HepG2 (cell line): ENCODE results near the gene TEAD1. TPM values are rescaled to one million over a fixed set of nuclear protein-coding genes. Genes with fewer than 3 reads are reported as not detected.

Source experiments
- ATAC-seq: fragments of 200-7000 bp; cut with Tn5 transposase; 3 replicates; pipeline ENCODE4 v1.9.1; 2020; ENCODE audit warnings: mild to moderate bottlenecking, moderate library complexity
- BruUV-seq: library from RNA; stranded (reverse); fragments of 400-500 nt; replicated peaks from 2 replicates; lab custom pipeline; 2021; lab: Mats Ljungman, UMichigan
- CTCF ChIA-PET: fragments of 300-600 bp; formaldehyde crosslinking; extraction: SDS; loops from one replicate; lab custom pipeline; 2021; ENCODE audit warnings: low total read pairs, inconsistent platforms, low intra/inter-chr PET ratio; lab: Yijun Ruan, JAX
- POLR2A ChIA-PET: fragments of 350-600 bp; sonication (Branson Sonifier 250); formaldehyde crosslinking; loops from one replicate; lab custom pipeline; 2020; ENCODE audit warnings: antibody characterized with exemption, inconsistent platforms; lab: Yijun Ruan, JAX
- DNase-seq: peaks from one replicate; pipeline ENCODE4 v3.0.0-alpha.2; 2015; ENCODE audit warnings: low spot score
- FAIRE-seq: peaks from 3 replicates; lab custom pipeline; 2011; peaks lifted over from hg19 to GRCh38; lab: Jason Lieb, UNC
- H2AFZ ChIP-seq: one replicate; pipeline ENCODE4 v1.6.1; 2011; ENCODE audit warnings: low read length, inconsistent platforms
- H3K27ac ChIP-seq: fragments of 300-600 bp; 3 replicates; pipeline ENCODE4 v1.8.0; 2011; ENCODE audit warnings: mixed run types, mild to moderate bottlenecking, mixed read lengths, low read length, inconsistent platforms; ENCODE audit not compliant: insufficient read depth; ENCODE audit errors: extremely low read length
- H3K27me3 ChIP-seq, 2 experiments: fragments of 200-600 bp in 1 of 2; 2 replicates in 1 of 2; 3 replicates in 1 of 2; pipeline versions ENCODE4 v1.6.0 to v1.8.0; 2011; ENCODE audit warnings: low read length in 2 of 2, mild to moderate bottlenecking in 2 of 2, moderate library complexity in 2 of 2, inconsistent platforms in 1 of 2; ENCODE audit not compliant: insufficient read depth in 2 of 2, control insufficient read depth in 1 of 2
- H3K36me3 ChIP-seq, 2 experiments: fragments of 200-600 bp in 1 of 2; replicated peaks in 1 of 2; 2 replicates in 1 of 2; 3 replicates in 1 of 2; pipeline versions ENCODE4 v1.5.1 to v1.8.0; 2011; ENCODE audit warnings: low read length in 2 of 2, inconsistent platforms in 1 of 2; ENCODE audit not compliant: insufficient read depth in 2 of 2, control insufficient read depth in 1 of 2
- H3K4me1 ChIP-seq: 2 replicates; pipeline ENCODE4 v1.5.1; 2012; ENCODE audit warnings: low read length, inconsistent platforms; ENCODE audit not compliant: insufficient read depth
- H3K4me2 ChIP-seq: 2 replicates; pipeline ENCODE4 v1.6.0; 2011; ENCODE audit warnings: low read depth, low read length, inconsistent platforms
- H3K4me3 ChIP-seq, 3 experiments: fragments of 200-600 bp in 1 of 3; sonication (generic), shearing (Covaris generic) in 1 of 3; replicated peaks in 1 of 3; 2 replicates each; pipeline ENCODE4 v1.5.1; 2011 to 2016; ENCODE audit warnings: low read length in 3 of 3, inconsistent platforms in 2 of 3, low read depth in 2 of 3, mild to moderate bottlenecking in 2 of 3, control low read depth in 1 of 3, mixed read lengths in 1 of 3; ENCODE audit not compliant: insufficient read depth in 1 of 3
- H3K79me2 ChIP-seq: one replicate; pipeline ENCODE4 v1.6.1; 2011; ENCODE audit warnings: low read length, inconsistent platforms; ENCODE audit not compliant: insufficient read depth
- H3K9ac ChIP-seq: 2 replicates; pipeline ENCODE4 v1.6.0; 2011; ENCODE audit warnings: mild to moderate bottlenecking, low read depth, low read length, inconsistent platforms; ENCODE audit not compliant: insufficient read depth
- H3K9me3 ChIP-seq: 2 replicates; pipeline ENCODE4 v1.5.1; 2012; ENCODE audit warnings: mild to moderate bottlenecking, low read length
- H4K20me1 ChIP-seq: 2 replicates; pipeline ENCODE4 v1.6.0; 2011; ENCODE audit warnings: inconsistent platforms, mild to moderate bottlenecking, low read length, moderate library complexity; ENCODE audit not compliant: insufficient read depth
- CENPT ChIP-seq: sonication (generic); formaldehyde crosslinking; IDR thresholded peaks from 2 replicates; pipeline ENCODE4 v1.8.0; 2022; ENCODE audit warnings: low read depth, mild to moderate bottlenecking, moderate library complexity, missing genetic modification reagents
- CREB3 ChIP-seq: sonication (generic); formaldehyde crosslinking; IDR thresholded peaks from 2 replicates; pipeline ENCODE4 v1.5.0; 2020; ENCODE audit warnings: missing genetic modification reagents
- ETV6 ChIP-seq: sonication (generic); formaldehyde crosslinking; conservative IDR thresholded peaks from 2 replicates; pipeline ENCODE4 v1.4.0; 2020; ENCODE audit warnings: missing genetic modification reagents
- KAT2B ChIP-seq: fragments of 150-350 bp; IDR thresholded peaks from 2 replicates; pipeline ENCODE4 v1.6.1; 2014; ENCODE audit warnings: low read depth, low read length, borderline replicate concordance
- MAF1 ChIP-seq: sonication (generic); formaldehyde crosslinking; IDR thresholded peaks from 2 replicates; pipeline ENCODE4 v1.5.0; 2020; ENCODE audit warnings: missing genetic modification reagents, borderline replicate concordance
- MAFF ChIP-seq: IDR thresholded peaks from 2 replicates; pipeline ENCODE4 v1.6.1; 2011; ENCODE audit warnings: low read depth, low read length, improper control_type of control experiment
- MBD4 ChIP-seq: IDR thresholded peaks from 2 replicates; pipeline ENCODE4 v1.6.1; 2012; ENCODE audit warnings: low read length, inconsistent platforms, borderline replicate concordance
- MTA3 ChIP-seq: sonication (generic); formaldehyde crosslinking; IDR thresholded peaks from 2 replicates; pipeline ENCODE4 v1.4.0; 2020; ENCODE audit warnings: missing genetic modification reagents
- TFAP4 ChIP-seq: sonication (generic); IDR thresholded peaks from 2 replicates; pipeline ENCODE4 v1.6.1; 2016; ENCODE audit warnings: low read depth, borderline replicate concordance
- TRIM22 ChIP-seq: fragments of 450-650 bp; IDR thresholded peaks from 2 replicates; pipeline ENCODE4 v1.6.1; 2017
- ZMYM2 ChIP-seq: sonication (generic); formaldehyde crosslinking; IDR thresholded peaks from 2 replicates; pipeline ENCODE4 v1.8.0; 2022; ENCODE audit warnings: mild to moderate bottlenecking, missing genetic modification reagents
- ZNF569 ChIP-seq: sonication (generic); formaldehyde crosslinking; IDR thresholded peaks from 2 replicates; pipeline ENCODE4 v1.5.0; 2020; ENCODE audit warnings: mild to moderate bottlenecking, missing genetic modification reagents, moderate library complexity, borderline replicate concordance
- WGBS: methylation state at CpG from one replicate; pipeline ENCODE4 v1.1.6; 2017; ENCODE audit warnings: low lambda C conversion rate; 5-methylcytosine and 5-hydroxymethylcytosine counted together
- in situ Hi-C: cut with HindIII; loops from 2 replicates; pipeline ENCODE4 v1.10.0; 2017; ENCODE audit warnings: low pct_unique_long_range_greater_than_20kb; ENCODE audit not compliant: extremely low pct_ligation_motif_present
- intact Hi-C: fragments of 100-400 bp; cut with micrococcal nuclease; formaldehyde crosslinking; loops from one replicate; pipeline ENCODE4 v1.10.0; 2022; ENCODE audit not compliant: unreplicated experiment
- polyA plus RNA-seq, 8 experiments: library from polyadenylated mRNA; depleted of rRNA in 3 of 8; stranded (reverse) in 7 of 8; unstranded in 1 of 8; fragments of >200 nt; fragmentation: Illumina TruSeq in 4 of 8; extraction: Trizol in 4 of 8; gene quantifications; 2 replicates each; pipeline versions ENCODE4 v1.2.1 to v1.2.3, GENCODE V29; 2011 to 2016; ENCODE audit warnings: low read depth in 4 of 8, missing spikeins in 1 of 8, mixed read lengths in 1 of 8; ENCODE audit not compliant: insufficient read depth in 1 of 8
- total RNA-seq, 5 experiments: library from RNA; depleted of rRNA; stranded (reverse); fragments of >200 nt; fragmentation: Illumina TruSeq; extraction: Trizol; gene quantifications; 2 replicates each; pipeline ENCODE4 v1.2.3, GENCODE V29; 2016; ENCODE audit warnings: low read depth in 1 of 5

TEAD1 gene
- total and polyA plus RNA-seq, 2 of the 13 experiments (the other 11 are each of a cell fraction or from before 2014, with no cell fraction given): 20.1 to 30.5 TPM

GRCh38 chr11:12900496-12900895, 226.3 kb downstream of the TEAD1 start:
- H4K20me1 ChIP-seq: no peaks in the 10 kb centered on the region
- peaks cover 12 to 42% of the 10 kb centered on the region in 2 experiments for H3K36me3 ChIP-seq
- peak; percentile 40 for DNase-seq
- in situ Hi-C loops: no loop called here
- no peak overlapping the region for H3K4me2 ChIP-seq
- CTCF ChIA-PET: no interaction called here
- TF ChIP-seq MBD4 (no peak), ZMYM2 (CRISPR knock-in tag) (no peak), MAF1 (CRISPR knock-in tag) (no peak), TFAP4 (no peak), CENPT (CRISPR knock-in tag) (no peak), ZNF569 (CRISPR knock-in tag) (no peak), MTA3 (CRISPR knock-in tag) (no peak), KAT2B (no peak), TRIM22 (no peak), ETV6 (no peak), CREB3 (no peak), MAFF (no peak)
- no peaks in the 10 kb centered on the region for H3K9me3 ChIP-seq
- H2AFZ ChIP-seq: no peak overlapping the region
- ATAC-seq: peak; percentile 23; the same call in 2 of the 3 replicates
- POLR2A ChIA-PET: no interaction called here
- H3K27me3 ChIP-seq: no peaks in the 10 kb centered on the region
- H3K79me2 ChIP-seq: no peaks in the 10 kb centered on the region
- H3K27ac ChIP-seq: no peak overlapping the region
- 100% methylated on average over 2 of the region's 2 CpGs for WGBS
- H3K4me1 ChIP-seq: peaks cover 33% of the 10 kb centered on the region
- FAIRE-seq: no peak
- BruUV-seq: no TSS peak
- intact Hi-C loops: no loop called here
- no peak overlapping the region for H3K4me3 ChIP-seq
- no peak overlapping the region for H3K9ac ChIP-seq
